Fibroblast of skin of left biceps (primary cell): ENCODE results near the gene LRRC8B.
"Not testable (repeated sequence)": the region's sequence is repeated elsewhere in the genome, so short reads cannot be mapped to it uniquely, and the experiment has no call there.

Source experiments
- DNase-seq, 2 experiments: peaks; one replicate each; pipeline ENCODE4 v3.0.0-alpha.2; 2013; ENCODE audit warnings: low read depth in 2 of 2

LRRC8B gene

DNA sequence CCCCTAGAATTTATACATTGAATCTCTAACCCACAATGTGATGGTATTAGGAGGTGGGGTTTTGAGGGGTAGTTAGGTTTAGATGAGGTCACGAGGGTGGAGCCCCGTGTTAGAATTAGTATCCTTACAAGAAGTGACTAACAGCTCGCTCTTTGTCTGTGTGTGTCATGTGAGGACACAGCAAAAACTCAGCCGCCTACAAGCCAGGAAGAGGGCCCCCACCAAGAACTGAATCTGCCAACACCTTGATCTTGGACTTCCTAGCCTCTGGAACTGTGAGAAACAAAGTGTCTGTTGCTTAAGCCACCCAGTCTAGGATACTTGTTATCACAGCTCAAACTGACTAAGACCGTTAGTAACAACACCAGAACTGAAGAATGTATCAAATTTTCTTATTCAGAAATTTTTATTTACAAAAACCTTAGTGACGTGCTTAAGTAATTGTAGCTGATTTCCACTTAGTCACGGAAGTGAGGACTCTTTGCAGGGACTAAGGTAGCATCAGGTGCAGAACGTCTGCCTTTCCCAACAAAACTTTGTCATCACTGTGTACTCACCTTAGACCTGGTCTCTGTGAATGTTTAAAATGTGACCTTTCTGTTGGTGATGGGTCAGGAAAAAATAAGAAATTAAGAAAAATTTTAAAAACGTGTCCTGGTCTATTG is 83.8 kb downstream of the LRRC8B start:
- DNase-seq, result no peak

- no peak for DNase-seq
Measured at GRCh38 chr1:89608984-89609725, 84.5 kb downstream of the LRRC8B start.

DNA sequence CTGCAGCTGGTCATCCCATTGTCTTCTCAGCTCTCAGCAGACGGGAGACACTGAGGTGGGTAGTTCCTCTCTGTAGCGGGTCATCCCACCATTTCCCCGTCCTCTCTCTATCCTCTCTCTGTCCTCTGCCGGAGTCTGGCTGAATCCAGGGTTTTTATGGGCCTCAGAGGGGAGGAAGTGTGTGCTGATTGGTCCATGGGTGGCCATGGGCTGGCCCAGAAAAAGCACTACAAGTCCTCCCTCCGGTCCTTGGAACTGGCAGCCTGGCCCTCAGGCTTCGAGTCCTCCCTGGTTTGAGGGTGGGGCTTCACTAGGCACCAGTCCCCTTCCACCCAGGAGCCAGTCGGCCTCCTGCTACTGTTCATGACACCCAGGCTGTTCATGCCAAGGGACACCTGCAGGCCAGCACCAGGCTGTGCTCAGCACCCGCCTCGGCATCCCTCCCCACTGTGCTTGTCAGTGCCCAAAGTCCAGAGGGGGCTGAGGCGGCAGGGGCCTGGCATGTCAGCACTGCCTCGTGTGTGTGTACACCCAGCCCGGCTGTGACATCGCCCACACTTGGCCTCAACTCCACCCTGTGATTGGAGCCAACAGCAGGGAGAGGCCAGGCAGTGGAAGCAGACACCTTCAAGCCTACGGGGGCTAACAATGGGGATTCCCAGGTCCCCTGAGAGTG is 85.3 kb downstream of the LRRC8B start:
- DNase-seq, result no peak

DNA sequence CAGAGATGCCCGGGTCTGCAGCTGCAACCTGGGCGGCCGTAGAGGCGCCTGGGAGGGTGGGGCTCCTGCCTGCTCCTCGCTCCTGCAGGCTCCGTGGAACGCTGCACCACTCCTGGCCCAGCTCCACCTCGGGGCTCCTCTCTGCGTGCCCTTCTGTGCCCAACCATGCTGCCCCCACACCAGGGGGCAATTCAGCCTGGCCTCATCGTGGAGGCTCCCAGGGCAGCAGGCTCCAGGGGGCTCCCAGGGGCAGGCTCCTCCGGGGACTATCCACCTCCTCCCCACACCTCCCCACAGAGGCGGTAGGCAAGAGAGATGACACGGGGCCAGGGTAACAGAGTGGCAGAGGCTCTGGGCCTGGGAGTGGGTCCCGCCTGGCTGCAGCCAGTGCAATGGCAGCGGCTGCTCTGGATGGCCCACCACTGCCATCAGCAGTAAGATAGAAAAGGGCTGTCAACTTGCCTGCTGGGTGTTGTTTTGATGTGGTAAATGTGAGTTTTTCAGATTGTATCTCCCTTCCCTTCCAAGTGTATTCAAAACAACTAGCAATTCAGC is 85.9 kb downstream of the LRRC8B start:
- DNase-seq, result no peak

- no peak for DNase-seq
Measured at GRCh38 chr1:89611721-89612120, 87.1 kb downstream of the LRRC8B start.

DNA sequence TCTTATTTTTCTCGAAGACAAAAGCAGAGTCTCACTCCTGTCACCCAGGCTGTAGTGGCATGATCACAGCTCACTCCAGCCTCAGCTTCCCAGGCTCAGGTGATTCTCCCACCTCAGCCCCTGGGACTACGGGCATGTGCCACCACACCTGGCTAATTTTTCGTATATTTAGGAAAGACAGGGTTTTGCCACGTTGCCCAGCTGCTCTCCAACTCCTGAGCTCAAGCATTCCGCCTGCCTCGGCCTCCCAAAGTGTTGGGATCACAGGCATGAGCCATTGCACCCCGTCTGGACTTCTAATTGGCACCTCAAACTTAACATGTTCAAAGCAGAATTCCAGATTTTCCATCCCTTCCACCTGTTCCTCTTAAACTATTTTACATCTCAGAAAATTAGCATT is 89.3 kb downstream of the LRRC8B start:
- no peak for DNase-seq

- DNase-seq, result no peak
Measured at GRCh38 chr1:89615676-89616598, 91.3 kb downstream of the LRRC8B start.

- no peak for DNase-seq
Measured at GRCh38 chr1:89616844-89617627, 92.4 kb downstream of the LRRC8B start.

GRCh38 chr1:89620664-89621063 is 96.0 kb downstream of the LRRC8B start:
- no peak for DNase-seq

DNA sequence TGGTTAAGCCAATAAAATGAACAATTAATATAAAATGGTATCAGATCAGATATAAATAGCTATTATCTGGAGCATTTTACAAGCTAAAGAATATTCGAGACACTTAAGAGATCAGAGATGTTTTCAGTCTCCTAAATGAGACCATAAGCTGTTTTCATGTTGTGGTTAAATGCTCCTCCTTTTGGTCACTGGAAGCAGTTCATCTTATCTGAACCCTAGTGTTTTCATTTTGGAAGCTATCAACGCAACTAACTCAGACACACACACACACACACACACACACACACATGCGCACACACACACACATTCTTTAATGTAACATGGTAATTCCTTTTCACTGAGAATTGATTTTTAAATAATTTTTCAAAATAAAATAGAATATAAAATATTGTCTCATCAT is 98.3 kb downstream of the LRRC8B start:
- DNase-seq, result no peak

DNA sequence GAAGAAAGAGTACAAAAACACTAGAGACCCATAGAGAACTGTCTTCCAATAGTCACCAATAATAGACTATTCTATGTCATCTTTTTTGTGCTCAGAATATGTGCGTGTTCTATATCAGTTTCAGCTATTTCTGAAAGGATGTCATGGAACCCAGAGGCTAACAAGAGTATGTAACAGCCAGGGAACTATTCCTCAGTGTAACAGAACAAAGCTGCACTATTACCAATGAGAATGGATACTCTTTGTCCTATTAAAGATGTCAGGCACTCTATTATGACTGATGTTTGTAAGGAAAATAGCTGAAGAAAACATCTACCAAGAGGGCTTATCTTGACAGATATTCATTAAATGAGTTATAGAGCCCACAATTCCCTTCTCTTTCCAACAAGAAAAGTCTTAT is 99.7 kb downstream of the LRRC8B start:
- no peak for DNase-seq

DNA sequence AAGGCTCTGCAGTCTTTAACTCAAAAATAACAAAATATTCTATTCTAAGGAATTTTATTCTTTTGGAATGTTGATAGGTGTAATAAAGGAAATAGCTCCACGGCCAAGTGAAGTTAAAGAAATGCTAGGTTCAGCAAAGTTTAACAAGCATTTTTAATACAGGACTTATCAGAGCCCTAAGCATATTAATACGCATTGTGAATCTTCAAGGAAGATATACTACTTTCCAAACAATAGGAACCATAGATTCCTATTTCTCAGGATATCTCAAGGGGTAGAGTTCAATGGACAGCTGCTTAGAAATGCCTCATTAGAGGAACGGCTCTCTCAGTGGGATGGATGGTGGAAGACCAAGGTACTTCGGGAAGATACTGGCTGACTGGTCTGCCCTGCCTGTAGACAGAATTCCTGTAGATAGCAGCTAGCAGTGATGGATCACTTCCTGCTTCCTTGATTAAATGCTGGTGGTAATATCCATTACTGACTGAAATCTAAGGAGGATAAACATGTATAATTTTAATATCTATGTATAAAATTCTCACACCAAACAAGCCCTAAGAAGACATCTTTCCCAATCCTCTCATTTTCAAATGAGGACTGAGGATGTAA is 100.2 kb downstream of the LRRC8B start:
- DNase-seq, result no peak

- DNase-seq, result no peak
Measured at GRCh38 chr1:89627596-89627962, 103.0 kb downstream of the LRRC8B start.

DNA sequence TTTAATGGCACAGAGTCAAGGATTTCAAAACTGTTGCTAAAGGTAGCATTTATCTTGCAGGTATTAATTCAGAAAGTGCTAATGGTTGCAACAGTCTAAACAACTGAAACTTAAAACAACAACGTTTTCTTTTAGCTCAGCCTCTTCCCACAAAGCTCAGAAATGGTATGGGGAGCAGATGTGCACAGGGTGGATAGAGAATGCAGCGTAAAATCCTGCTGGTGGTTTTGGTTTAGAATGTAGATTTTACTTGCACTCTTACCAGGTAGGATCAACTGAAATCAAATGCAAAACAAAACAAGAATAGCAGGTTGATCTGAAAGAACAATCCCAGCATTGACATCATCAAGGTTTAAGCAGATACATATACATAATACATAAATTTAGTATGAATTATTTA is 104.5 kb downstream of the LRRC8B start:
- no peak for DNase-seq

- not testable (repeated sequence) for DNase-seq
Measured at GRCh38 chr1:89629600-89629999, 105.0 kb downstream of the LRRC8B start.

DNA sequence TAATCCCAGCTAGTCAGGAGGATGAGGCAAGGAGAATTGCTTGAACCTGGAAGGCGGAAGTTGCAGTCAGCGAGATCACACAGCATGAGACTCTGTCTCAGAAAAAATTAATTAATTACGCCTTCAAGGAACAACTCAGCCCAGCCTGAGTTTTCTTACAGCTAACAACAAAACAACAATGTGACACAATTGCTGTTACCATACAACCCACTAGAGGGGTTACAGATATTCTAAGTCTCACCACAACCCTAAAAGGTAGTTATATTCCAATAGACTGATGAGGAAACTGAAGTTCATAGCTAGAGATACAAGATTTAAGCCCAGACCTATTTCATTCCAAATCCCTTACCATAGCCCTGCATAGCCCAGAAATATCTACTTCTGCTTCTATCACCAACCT is 105.4 kb downstream of the LRRC8B start:
- DNase-seq, result no peak

GRCh38 chr1:89631816-89632656 is 107.4 kb downstream of the LRRC8B start:
- no peak for DNase-seq

GRCh38 chr1:89632657-89633247 is 108.1 kb downstream of the LRRC8B start, which contains the start of gene LRRC8C:
TSS of gene LRRC8C (plus strand) at chr1:89633120. CDS start at chr1:89686474, 53,354 bp downstream.
- DNase-seq, result peak; percentile 42 to 53

- DNase-seq, result peak in 1 of 2 experiments; percentile 13
Measured at GRCh38 chr1:89633248-89633799, 108.7 kb downstream of the LRRC8B start.
